ENCODE measurements around the gene CORO1C. TPM values are rescaled to one million over a fixed set of nuclear protein-coding genes. Genes with fewer than 3 reads are reported as not detected.

The CORO1C gene
- total RNA-seq, 1 experiment from 2014 or later, result 208 TPM

GRCh38 chr12:108764540-108765288, 33.4 kb upstream of the CORO1C start:
- intact Hi-C loops (cut with micrococcal nuclease; ENCODE audit: unreplicated experiment), result no loop called here
- TF ChIP-seq CTCF (conservative IDR thresholded peaks at IDR 0.05; ENCODE audit: low read depth, low read length), result no peak
- TF ChIP-seq EZH2 (IDR thresholded peaks at IDR 0.05; ENCODE audit: borderline replicate concordance, low read depth, low read length, poor library complexity, severe bottlenecking), result no peak
- POLR2A ChIA-PET (ENCODE audit: low non-redundant PET), result interaction anchor here (0.6 kb wide), 1 partner anchor 50 kb away, joined by 10 read pairs; no protein-coding TSS in a partner anchor

DNA sequence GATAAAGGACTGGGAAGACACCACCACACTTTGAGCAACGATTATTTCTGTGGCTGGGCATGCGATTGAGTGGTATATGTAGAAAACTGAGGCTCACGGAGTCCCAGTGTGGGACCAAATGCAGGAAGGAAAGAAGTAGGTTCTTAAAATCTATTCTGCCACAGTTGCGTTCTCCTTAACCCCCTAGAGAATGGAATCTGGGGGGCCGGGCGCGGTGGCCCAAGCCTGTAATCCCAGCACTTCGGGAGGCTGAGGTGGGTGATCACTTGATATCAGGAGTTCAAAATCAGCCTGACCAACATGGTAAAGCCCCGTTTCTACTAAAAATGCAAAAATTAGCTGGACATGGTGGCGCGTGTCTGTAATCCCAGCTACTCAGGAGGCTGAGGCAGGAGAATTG, 29.9 kb upstream of the CORO1C start:
- DNase-seq (ENCODE audit: low spot score), result no peak
- Histone ChIP-seq H3K4me3 (ENCODE audit: low read depth, low read length, poor library complexity, severe bottlenecking) (no peak overlapping the region), H3K27me3 (replicated peaks; ENCODE audit: insufficient read depth, low read depth, low read length, poor library complexity) (no peaks in the 10 kb centered on the region), H3K36me3 (ENCODE audit: insufficient read depth, low read length, poor library complexity, severe bottlenecking) (no peaks in the 10 kb centered on the region), H3K4me1 (ENCODE audit: insufficient read depth, low read length, poor library complexity, severe bottlenecking) (no peaks in the 10 kb centered on the region), H3K9me3 (ENCODE audit: low read depth, low read length, poor library complexity, severe bottlenecking) (no peaks in the 10 kb centered on the region), H3K27ac (ENCODE audit: low read depth, low read length, poor library complexity, severe bottlenecking) (no peak overlapping the region)
- no TSS peak for BruUV-seq (replicated peaks)
- POLR2A ChIA-PET (ENCODE audit: low non-redundant PET), result no interaction called here
- CTCF ChIA-PET, result no interaction called here
- TF ChIP-seq CTCF (conservative IDR thresholded peaks at IDR 0.05; ENCODE audit: low read depth, low read length) (no peak), EZH2 (IDR thresholded peaks at IDR 0.05; ENCODE audit: borderline replicate concordance, low read depth, low read length, poor library complexity, severe bottlenecking) (no peak)
- intact Hi-C loops (cut with micrococcal nuclease; ENCODE audit: unreplicated experiment), result no loop called here

More at GRCh38 chr12:108764540-108765288, 33.4 kb upstream of the CORO1C start:
- BruUV-seq (replicated peaks), result no TSS peak
- no peak for DNase-seq (ENCODE audit: low spot score)
- Histone ChIP-seq H3K27ac (ENCODE audit: low read depth, low read length, poor library complexity, severe bottlenecking) (no peak overlapping the region), H3K4me1 (ENCODE audit: insufficient read depth, low read length, poor library complexity, severe bottlenecking) (peaks cover 4% of the 10 kb centered on the region), H3K27me3 (replicated peaks; ENCODE audit: insufficient read depth, low read depth, low read length, poor library complexity) (no peaks in the 10 kb centered on the region), H3K36me3 (ENCODE audit: insufficient read depth, low read length, poor library complexity, severe bottlenecking) (no peaks in the 10 kb centered on the region), H3K9me3 (ENCODE audit: low read depth, low read length, poor library complexity, severe bottlenecking) (no peaks in the 10 kb centered on the region), H3K4me3 (ENCODE audit: low read depth, low read length, poor library complexity, severe bottlenecking) (no peak overlapping the region)
- CTCF ChIA-PET, result no interaction called here

- TF ChIP-seq EZH2 (IDR thresholded peaks at IDR 0.05; ENCODE audit: borderline replicate concordance, low read depth, low read length, poor library complexity, severe bottlenecking), result no peak
- no peak for TF ChIP-seq CTCF (conservative IDR thresholded peaks at IDR 0.05; ENCODE audit: low read depth, low read length)
- no peak overlapping the region for H3K27ac ChIP-seq (ENCODE audit: low read depth, low read length, poor library complexity, severe bottlenecking)
- DNase-seq (ENCODE audit: low spot score), result no peak
- ChIA-PET POLR2A (ENCODE audit: low non-redundant PET) (no interaction called here), CTCF (no interaction called here)
- H3K4me1 ChIP-seq (ENCODE audit: insufficient read depth, low read length, poor library complexity, severe bottlenecking), result no peaks in the 10 kb centered on the region
- no peaks in the 10 kb centered on the region for H3K27me3 ChIP-seq (replicated peaks; ENCODE audit: insufficient read depth, low read depth, low read length, poor library complexity)
- H3K4me3 ChIP-seq (ENCODE audit: low read depth, low read length, poor library complexity, severe bottlenecking), result no peak overlapping the region
- no peaks in the 10 kb centered on the region for H3K36me3 ChIP-seq (ENCODE audit: insufficient read depth, low read length, poor library complexity, severe bottlenecking)
- no TSS peak for BruUV-seq (replicated peaks)
- H3K9me3 ChIP-seq (ENCODE audit: low read depth, low read length, poor library complexity, severe bottlenecking), result no peaks in the 10 kb centered on the region
- intact Hi-C loops (cut with micrococcal nuclease; ENCODE audit: unreplicated experiment), result no loop called here
Measured at GRCh38 chr12:108759924-108760323, 28.6 kb upstream of the CORO1C start.
